ENCODE measurements around the gene TMPRSS4.

The TMPRSS4 gene

GRCh38 chr11:118081241-118081958, 4.5 kb downstream of the TMPRSS4 start:
- no peak for DNase-seq

GRCh38 chr11:118082880-118083552, 6.1 kb downstream of the TMPRSS4 start:
- no peak for DNase-seq

- DNase-seq, result no peak
Measured at GRCh38 chr11:118084247-118084646, 7.4 kb downstream of the TMPRSS4 start.

- no peak for DNase-seq
Measured at GRCh38 chr11:118084656-118085055, 7.8 kb downstream of the TMPRSS4 start.

- no peak for DNase-seq
Measured at GRCh38 chr11:118086913-118087768, 10.3 kb downstream of the TMPRSS4 start, which contains the start of gene SMIM35. SMIM35 (minus strand) TSS chr11:118086963; CDS start chr11:118086757, 206 bp downstream.

GRCh38 chr11:118087931-118088330, 11.1 kb downstream of the TMPRSS4 start:
- no peak for DNase-seq

GRCh38 chr11:118088531-118088930, 11.7 kb downstream of the TMPRSS4 start:
- DNase-seq, result no peak

DNA sequence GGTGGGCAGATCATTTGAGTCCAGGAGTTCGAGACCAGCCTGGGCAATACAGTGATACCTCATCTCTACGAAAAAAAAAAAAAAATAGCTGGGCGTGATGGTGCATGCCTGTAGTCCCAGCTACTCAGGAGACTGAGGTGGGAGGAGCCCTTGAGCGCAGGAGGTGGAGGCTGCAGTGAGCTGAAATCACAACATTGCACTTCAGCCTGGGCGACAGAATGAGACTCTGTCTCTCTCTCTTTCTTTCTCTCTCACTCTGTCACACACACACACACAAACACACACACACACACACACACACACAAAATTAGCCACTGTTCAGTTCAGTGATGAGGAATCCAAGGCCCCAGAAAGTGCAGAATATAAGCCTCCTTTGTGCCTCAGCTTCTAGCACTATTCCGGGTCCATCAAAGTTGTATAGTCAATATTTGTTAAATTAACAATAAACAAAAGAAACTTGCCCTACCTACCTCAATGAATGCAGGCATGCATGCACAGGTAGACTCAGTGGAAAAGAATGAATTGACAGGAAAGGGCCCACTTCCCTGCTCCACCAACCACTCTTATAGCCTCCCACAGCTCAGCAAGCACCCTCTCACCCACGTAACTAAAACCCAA, 13.8 kb downstream of the TMPRSS4 start:
- no peak for DNase-seq

- no peak for DNase-seq
Measured at GRCh38 chr11:118091690-118092089, 14.8 kb downstream of the TMPRSS4 start.

DNA sequence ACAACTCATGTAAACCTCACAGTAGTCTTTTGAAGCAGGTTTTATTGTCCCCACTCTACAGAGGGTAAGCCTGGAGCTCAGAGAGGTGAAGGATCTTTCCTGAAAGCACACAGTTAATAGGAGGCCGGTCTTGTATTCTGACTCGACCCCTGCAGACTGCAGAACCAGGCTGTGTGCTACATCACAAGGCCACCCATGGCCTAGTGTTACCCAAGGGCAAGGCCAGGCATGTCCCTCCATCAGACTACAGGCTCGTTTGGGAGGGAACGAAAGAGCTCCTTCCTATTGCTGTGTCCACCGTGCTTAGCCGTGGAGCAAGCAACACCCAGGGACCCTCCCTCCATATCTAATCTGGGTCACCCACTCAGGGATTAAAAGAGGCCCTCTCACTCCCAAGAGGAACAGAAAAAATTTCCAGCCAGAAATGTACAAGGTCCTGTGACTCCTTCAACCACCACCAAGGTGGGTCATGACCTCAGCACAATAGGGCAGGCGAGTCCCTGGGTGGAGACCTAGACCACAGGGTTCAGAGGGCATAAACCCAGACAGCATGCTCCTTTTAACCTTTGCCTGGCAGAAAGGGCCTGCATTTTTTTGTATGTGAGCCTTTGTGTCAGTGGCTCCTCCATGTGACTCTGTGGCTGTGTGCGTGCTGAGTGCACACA, 16.2 kb downstream of the TMPRSS4 start:
- DNase-seq, result no peak

DNA sequence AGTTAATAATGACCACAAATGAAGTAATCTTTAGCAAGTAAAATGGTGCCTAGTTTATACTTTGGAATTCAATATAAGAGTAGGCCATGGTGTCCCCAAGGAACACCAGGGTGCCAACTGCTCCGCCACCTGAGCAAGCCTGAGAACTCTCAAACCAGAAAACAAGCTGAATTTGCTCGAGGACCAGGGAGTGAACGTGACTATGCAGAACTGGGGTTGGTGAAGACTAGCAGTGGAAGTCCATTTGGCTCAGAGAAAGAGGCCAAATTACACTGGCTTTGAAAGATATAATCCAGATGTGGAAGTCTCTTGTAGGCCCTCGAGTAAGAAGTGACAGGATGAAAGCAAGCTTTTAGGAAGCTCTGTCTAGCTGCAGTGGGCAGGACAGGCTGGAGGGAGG, 18.6 kb downstream of the TMPRSS4 start:
- DNase-seq, result no peak

DNA sequence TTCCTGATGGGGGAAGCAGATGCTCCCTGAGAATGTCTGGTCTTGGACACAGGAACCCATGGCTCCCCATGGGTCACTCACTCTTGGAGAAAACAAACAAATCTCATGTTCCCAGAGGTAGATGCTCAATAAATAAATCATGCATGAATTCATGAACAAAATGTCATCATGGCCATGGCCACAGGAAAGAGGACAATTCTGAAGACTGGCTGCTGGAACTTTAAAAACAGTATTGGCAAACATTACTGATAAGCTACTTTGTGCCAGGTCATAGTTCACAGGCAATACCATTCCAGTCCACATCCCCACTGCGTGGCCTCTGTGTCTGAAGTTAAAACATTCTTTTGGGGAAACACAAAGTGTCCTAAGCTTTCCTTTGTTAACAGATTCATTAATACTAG, 19.1 kb downstream of the TMPRSS4 start:
- DNase-seq, result no peak

GRCh38 chr11:118098996-118099837, 22.3 kb downstream of the TMPRSS4 start:
- DNase-seq, result no peak

DNA sequence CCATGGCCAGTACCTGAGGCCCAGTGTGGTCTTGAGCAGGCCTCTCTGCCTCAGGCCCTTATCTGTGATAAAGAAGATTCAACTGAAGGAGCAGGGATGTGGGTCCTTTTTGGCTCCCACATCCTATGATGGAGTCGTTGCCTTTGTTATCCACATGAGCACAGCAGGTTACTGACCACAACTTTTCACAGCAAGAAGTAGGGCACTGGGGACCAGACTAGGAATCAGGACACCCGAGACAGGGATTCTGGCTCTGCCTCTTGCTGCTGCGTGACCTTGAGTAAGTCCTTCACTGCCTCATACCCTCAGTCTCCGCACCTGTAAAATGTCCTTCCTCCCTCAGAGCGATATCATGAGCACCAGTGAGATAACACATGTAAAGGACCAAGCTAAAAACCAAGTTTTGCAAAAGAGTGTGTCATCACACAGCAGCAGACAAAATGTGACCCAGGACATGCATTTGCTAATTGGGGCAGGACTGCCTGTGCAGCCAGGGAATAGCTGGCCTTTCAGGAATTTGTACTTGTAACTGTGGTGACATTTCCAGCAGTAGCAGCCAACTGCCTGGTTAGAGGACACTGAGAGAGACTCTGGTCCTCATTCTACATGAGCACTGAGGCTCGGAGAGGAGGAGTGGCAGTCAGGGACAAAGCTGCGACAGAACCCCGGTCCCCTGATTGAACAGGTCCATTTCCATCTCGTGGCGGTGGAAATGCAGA, 23.1 kb downstream of the TMPRSS4 start:
- no peak for DNase-seq

DNA sequence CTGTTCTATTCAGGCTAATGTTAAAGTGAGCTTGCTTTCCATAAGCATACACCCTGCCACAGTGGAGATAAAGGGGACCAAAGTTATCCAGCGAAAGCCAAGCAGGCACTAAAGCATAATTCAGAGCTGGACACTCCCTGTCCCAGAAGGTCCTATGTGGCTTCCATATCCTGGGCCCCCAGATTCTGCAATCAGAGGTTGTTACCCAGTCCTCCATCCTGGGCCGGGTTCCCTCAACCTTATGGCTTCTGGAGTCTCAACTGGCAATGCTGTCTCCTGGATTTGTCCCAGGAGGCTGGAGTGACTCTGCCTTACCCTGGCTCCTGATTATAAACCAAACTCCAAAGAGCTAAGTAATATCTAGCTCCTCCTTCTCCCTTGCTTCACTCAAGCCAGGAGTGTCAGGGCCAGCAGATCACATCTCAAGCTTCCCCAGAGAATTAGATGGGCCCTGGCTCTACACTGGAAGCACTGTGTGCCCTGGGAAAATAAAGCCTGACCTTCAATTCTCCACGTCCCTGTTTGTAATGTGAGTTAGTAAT, 23.9 kb downstream of the TMPRSS4 start:
- DNase-seq, result no peak

DNA sequence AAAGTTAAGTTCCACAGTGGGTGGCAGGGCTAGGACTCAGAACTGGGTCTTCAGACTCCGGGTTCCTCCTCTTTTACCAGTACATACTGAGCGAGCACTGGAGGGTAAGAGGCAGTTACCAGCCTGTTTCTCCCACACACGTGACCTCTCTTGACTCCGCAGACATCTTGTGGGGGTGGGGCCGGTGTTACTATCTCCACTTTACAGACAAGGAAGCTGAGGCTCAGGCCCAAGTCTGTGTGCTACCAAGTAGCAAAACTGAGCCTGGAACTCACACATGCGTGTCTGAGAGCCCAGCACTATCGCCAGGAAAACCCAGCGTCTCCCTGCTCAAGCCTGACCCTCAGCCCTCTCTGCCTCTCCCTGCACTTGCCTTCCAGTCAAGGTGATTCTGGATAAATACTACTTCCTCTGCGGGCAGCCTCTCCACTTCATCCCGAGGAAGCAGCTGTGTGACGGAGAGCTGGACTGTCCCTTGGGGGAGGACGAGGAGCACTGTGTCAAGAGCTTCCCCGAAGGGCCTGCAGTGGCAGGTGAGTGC, 25.9 kb downstream of the TMPRSS4 start:
- no peak for DNase-seq

DNA sequence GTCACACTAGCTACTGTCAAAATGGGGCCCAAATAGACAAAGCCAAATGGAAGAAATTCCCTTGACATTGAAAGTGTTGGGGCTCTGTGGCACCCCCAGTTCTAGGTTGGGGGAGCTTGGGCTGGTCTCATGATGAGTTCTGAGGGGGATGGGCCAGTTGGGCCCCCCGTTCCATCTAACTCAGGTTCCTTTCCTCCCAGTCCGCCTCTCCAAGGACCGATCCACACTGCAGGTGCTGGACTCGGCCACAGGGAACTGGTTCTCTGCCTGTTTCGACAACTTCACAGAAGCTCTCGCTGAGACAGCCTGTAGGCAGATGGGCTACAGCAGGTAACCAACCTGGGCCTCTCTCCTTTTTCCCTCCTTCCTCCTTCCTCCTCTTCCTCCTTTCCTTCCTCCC, 27.6 kb downstream of the TMPRSS4 start:
- no peak for DNase-seq

- no peak for DNase-seq
Measured at GRCh38 chr11:118105657-118106305, 28.9 kb downstream of the TMPRSS4 start.

- no peak for DNase-seq
Measured at GRCh38 chr11:118106789-118107335, 30.0 kb downstream of the TMPRSS4 start.
